Stomach smooth muscle (tissue), 2 donors: ENCODE results near the gene TRAK1.

Source experiments
- H3K27ac ChIP-seq: one replicate; pipeline ENCODE4 v1.7.0; 2013; ENCODE audit warnings: mild to moderate bottlenecking, low read length, inconsistent platforms
- H3K27me3 ChIP-seq, 2 donors: one replicate each; pipeline ENCODE4 v1.7.0; 2013; ENCODE audit warnings: low read length in 2 of 2; ENCODE audit not compliant: insufficient read depth in 2 of 2, control insufficient read depth in 1 of 2
- H3K36me3 ChIP-seq, 2 donors: one replicate each; pipeline ENCODE4 v1.7.0; 2013; ENCODE audit warnings: low read length in 2 of 2; ENCODE audit not compliant: control insufficient read depth in 2 of 2, insufficient read depth in 2 of 2
- H3K4me1 ChIP-seq: one replicate; pipeline ENCODE4 v1.7.0; 2013; ENCODE audit warnings: low read length; ENCODE audit not compliant: control insufficient read depth, insufficient read depth
- H3K4me3 ChIP-seq, 2 donors: one replicate each; pipeline ENCODE4 v1.7.0; 2013; ENCODE audit warnings: low read length in 2 of 2
- H3K9ac ChIP-seq, 2 donors: one replicate each; pipeline ENCODE4 v1.7.0; 2013; ENCODE audit warnings: low read length in 2 of 2, mild to moderate bottlenecking in 1 of 2
- H3K9me3 ChIP-seq, 2 donors: one replicate each; pipeline ENCODE4 v1.7.0; 2013; ENCODE audit warnings: low read length in 2 of 2; ENCODE audit not compliant: control insufficient read depth in 2 of 2
- donor health status: healthy.
- donor health status: Pancreatic carcinoma.

The TRAK1 gene

DNA sequence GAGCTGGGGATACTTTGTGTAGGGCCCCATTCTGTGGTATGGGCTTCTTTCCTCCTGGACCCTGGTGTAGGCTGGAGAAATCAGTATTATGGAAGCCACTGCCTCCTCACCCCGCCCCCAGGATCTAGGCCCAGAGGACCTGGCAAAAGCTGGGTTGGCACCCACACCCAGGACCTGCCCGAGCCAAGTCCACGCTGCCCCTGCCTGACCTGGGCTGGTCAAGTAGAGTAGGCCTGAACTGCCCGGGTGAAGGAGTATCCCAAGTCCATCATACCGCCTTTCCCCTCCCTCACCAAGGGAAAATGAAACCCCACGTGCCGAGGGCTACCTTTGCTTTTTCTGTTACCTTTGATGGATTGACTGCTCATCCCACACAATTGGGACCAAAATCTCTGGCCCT lies 37.7 kb upstream of the TRAK1 start:
- Histone ChIP-seq H3K4me1 (peaks cover 49% of the 10 kb centered on the region), H3K9ac (no peak overlapping the region), H3K27me3 (no peaks in the 10 kb centered on the region), H3K36me3 (no peaks in the 10 kb centered on the region), H3K27ac (peak overlapping the region; percentile 71), H3K4me3 (peak overlapping the region in 1 of 2 donors; percentile 22), H3K9me3 (no peaks in the 10 kb centered on the region)

DNA sequence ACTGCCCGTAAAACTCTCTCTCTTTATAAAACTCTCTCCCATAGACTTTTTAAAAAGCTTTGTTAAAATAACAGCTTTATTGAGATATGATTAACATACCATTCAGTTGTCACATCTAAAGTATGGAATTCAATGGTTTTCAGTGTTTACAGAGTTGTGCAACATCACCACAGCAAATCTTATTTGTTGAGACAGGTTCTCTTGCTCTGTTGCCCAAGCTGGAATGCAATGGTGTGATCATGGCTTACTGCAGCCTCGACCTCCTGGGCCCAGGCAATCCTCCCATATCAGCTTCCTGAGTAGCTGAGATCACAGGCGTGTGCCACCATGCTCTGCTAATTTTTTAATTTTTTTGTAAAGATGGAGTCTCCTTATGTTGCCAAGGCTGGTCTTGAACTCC lies 35.9 kb upstream of the TRAK1 start:
- Histone ChIP-seq H3K4me3 (no peak overlapping the region), H3K9me3 (no peaks in the 10 kb centered on the region), H3K36me3 (no peaks in the 10 kb centered on the region), H3K27ac (no peak overlapping the region), H3K4me1 (peaks cover 43% of the 10 kb centered on the region), H3K9ac (no peak overlapping the region), H3K27me3 (no peaks in the 10 kb centered on the region)

DNA sequence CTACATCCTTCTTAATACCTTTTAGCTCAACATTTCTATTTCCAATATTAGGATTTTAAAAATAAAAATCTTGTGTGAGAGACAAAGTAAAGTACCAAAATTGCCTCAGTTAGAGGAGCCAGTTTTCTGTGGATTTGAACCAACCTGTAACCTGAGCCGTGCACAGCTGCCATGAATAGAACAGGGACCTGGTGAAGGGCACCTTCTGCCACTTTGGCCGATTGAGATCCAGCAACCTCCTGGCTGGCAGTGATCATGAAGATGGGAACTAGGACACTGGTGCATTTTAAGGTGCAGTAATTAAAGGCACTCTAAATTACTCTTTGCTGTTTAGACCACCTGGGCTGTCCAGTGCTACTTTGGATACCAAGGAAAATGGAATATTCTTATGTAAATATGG lies 34.3 kb upstream of the TRAK1 start:
- Histone ChIP-seq H3K4me3 (no peak overlapping the region), H3K27ac (no peak overlapping the region), H3K4me1 (peaks cover 39% of the 10 kb centered on the region), H3K9me3 (no peaks in the 10 kb centered on the region), H3K36me3 (no peaks in the 10 kb centered on the region), H3K27me3 (no peaks in the 10 kb centered on the region), H3K9ac (no peak overlapping the region)

DNA sequence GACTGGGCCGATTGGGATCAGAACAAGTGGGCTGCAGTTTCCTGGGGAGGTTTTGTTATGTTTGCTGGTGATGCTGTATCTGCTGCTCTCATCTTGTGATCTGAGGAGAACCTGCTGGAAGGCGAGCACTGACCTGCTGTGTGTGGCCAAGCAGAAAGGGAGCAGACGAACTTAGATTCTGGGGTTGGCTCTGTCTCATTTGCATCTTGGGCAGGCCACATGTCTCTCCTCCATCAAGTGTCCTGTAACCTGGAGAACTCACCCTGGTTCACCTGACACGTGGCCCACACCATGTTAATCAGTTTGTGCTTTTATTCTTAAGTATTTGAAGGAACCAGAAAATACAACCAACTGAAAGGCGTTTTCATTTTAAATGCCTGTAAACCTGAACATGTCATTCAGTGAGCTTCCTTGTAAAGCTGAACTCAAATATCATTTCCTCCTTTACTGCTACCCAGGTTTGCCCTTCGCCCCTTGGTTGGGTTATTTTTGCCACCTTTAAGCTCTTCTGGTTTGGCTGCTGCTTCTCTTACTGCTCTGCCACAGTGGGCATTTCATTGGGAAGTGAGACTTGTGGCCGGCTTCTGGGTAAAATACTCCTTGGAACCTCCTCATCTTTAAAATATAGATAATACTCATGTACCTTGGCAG lies 33.5 kb upstream of the TRAK1 start:
- no peaks in the 10 kb centered on the region for H3K27me3 ChIP-seq
- no peak overlapping the region for H3K9ac ChIP-seq
- no peak overlapping the region for H3K27ac ChIP-seq
- H3K4me3 ChIP-seq: no peak overlapping the region
- H3K4me1 ChIP-seq: peaks cover 33% of the 10 kb centered on the region
- H3K36me3 ChIP-seq: no peaks in the 10 kb centered on the region
- no peaks in the 10 kb centered on the region for H3K9me3 ChIP-seq

DNA sequence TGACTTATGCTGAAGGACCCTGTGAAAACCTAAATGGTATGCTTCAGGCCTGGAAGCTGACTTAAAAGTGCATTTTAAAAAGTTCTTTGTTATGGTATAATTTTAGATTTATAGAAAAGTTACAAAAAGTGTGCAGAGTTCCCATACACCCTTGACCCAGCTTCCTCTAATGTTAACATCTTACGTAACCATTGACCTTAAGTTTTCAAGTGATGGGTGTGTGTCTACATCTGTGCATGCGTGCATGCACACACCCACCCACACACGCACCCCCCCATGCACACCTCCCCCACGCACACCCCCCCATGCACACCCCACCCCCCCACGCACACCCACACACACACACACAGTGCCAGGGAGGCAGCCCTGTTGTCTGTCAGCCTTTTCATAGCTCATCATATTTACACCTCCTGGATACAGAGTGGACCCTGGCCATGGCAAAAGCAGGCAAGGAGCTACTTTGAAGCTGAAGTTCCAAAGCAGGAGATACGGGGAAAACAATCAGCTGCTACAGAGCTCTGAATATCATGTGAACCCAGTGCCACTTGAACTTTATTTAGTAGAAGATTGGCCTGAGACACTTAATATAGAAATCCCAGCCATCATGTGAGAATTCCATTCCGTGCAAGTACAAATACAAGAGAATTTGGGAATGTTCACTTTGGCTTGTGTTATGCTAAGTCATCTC lies 30.0 kb upstream of the TRAK1 start:
- H3K27me3 ChIP-seq: no peaks in the 10 kb centered on the region
- peak overlapping the region; percentile 23 to 40 for H3K4me3 ChIP-seq
- no peaks in the 10 kb centered on the region for H3K9me3 ChIP-seq
- peaks cover 25% of the 10 kb centered on the region for H3K4me1 ChIP-seq
- no peaks in the 10 kb centered on the region for H3K36me3 ChIP-seq
- H3K9ac ChIP-seq: no peak overlapping the region
- H3K27ac ChIP-seq: peak overlapping the region; percentile 73

DNA sequence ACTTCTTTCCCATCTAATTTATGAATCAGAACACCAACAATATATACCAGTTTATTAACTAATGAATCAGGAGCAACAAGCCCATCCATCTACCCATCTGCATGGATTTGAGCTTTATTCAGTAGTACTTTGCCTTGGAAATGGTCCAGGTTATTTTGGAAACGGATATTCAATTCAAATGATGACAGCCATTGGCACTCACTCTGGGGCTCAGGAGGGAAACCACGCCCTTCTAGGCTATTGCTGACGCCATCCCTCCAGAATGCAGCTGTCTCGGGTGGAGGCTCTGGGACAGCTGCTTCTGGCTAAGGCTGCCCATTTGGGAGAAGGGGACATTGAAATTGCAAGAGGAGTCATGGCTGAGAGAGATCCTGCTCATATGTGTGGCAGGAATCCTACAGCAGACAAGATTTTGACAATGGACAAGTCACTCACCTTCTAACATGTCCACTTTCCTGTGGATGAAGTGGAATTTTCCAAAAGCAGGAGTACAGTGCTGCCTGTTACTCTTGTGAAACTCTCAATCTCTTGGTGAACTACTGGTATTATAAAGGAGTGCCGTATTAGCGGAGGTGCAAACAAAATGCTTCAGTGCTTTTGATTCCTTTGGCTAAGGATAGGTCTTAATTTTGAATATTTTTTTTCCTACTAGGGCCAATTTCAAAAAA lies 29.3 kb upstream of the TRAK1 start:
- peak overlapping the region; percentile 23 to 40 for H3K4me3 ChIP-seq
- H3K27ac ChIP-seq: peak overlapping the region; percentile 73
- H3K9ac ChIP-seq: no peak overlapping the region
- H3K4me1 ChIP-seq: peaks cover 31% of the 10 kb centered on the region
- no peaks in the 10 kb centered on the region for H3K27me3 ChIP-seq
- no peaks in the 10 kb centered on the region for H3K9me3 ChIP-seq
- H3K36me3 ChIP-seq: no peaks in the 10 kb centered on the region

DNA sequence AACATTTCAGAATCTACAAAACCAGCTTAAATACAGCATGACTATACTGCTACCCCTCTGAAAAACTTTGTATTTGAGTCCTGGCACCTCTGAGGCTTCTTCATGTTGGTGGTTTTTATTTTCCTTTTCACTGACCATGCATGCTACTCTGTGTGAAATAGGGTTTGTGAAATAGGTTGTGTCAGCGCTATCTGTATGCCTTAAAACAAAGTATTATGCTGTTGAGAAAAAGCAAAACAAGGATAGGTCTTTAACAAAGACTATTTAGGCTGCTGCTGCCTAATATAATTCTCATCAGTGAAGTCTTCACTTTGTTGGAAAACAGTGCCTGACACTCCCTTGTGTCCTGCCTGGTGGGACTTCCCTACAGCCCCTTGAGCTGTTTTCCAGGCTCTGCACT lies 28.7 kb upstream of the TRAK1 start:
- H3K27ac ChIP-seq: peak overlapping the region; percentile 73
- H3K4me1 ChIP-seq: peaks cover 28% of the 10 kb centered on the region
- H3K9ac ChIP-seq: no peak overlapping the region

DNA sequence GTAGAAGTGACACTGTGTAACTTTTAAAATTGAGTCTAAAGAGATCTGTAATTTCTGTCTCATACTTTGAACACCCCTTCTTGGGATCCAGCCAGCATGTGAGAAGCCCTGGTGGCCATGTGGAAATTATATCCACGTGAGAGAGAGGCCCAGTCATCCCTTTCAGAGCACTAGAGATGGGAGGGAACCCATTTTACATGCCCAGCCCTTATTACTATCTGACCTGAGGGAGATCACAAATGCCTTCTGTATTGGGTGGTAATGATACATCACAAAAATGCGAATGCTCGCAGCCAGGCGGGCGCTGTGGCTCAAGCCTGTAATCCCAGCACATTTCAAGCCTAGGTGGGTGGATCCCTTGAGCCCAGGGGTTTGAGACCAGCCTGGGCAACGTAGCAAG lies 27.3 kb upstream of the TRAK1 start:
- Histone ChIP-seq H3K4me3 (no peak overlapping the region), H3K27me3 (no peaks in the 10 kb centered on the region), H3K9me3 (no peaks in the 10 kb centered on the region), H3K36me3 (no peaks in the 10 kb centered on the region), H3K4me1 (peaks cover 31% of the 10 kb centered on the region), H3K9ac (no peak overlapping the region), H3K27ac (peak overlapping the region; percentile 73)

More for the DNA sequence above, 28.7 kb upstream of the TRAK1 start:
- Histone ChIP-seq H3K36me3 (no peaks in the 10 kb centered on the region), H3K27me3 (no peaks in the 10 kb centered on the region), H3K9me3 (no peaks in the 10 kb centered on the region), H3K4me3 (no peak overlapping the region)

DNA sequence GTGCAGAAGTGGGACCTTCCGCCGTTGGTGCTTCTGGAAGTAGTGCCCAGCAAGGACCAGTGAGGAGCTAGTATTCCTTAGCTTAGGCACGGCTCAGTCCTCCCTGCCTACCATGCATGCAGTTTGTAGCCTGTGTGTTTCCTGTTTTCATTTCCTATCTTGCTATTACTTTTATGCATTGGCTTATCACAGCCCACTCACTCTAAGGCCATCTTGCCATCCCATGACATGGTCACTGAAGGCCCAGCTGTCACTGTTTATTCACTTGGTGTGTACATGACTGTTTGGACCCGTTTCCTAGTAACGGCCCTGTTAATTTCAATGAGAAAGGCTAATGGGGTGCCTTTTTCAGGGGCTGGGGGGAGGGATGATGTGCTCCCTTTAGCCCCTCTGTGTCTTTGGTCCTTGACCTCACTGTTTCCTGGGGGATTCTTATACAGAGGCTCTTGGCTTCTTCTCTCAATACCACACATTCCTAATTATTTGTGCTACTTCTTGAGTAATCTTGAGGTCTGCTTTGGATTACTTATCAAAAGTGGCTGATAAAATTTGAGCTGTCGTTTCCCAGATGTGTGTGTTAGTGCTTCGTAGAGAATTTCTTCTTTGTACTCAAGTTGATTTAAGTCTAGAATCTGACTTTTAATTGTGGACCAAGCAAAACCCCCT lies 24.5 kb upstream of the TRAK1 start:
- Histone ChIP-seq H3K4me3 (peak overlapping the region; percentile 45 to 52), H3K4me1 (peaks cover 47% of the 10 kb centered on the region), H3K9ac (peak overlapping the region; percentile 34 to 69)

DNA sequence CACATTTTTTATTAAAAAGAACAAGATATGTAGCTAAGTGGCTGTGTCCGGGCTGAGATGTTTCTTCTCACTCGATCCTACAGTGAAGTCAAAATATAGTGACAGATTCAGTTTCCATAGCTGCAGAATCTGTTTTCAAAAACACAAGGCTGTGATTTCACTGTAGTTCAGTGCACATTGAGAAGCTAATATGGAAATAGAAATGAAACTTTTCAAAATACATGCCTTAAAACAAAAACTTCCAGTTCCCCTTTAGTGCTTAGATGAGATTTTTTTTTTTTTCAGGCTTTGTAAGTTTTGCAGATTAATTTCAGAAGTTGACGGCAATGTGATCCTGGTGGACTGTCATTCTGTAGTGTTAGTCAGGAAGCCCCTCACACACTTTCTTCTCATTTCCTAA lies 23.8 kb upstream of the TRAK1 start:
- H3K36me3 ChIP-seq: no peaks in the 10 kb centered on the region
- no peaks in the 10 kb centered on the region for H3K9me3 ChIP-seq
- peak overlapping the region; percentile 81 for H3K27ac ChIP-seq
- no peaks in the 10 kb centered on the region for H3K27me3 ChIP-seq
- peak overlapping the region; percentile 49 to 69 for H3K9ac ChIP-seq
- H3K4me1 ChIP-seq: peaks cover 49% of the 10 kb centered on the region
- peak overlapping the region; percentile 41 to 45 for H3K4me3 ChIP-seq

More for the DNA sequence above, 24.5 kb upstream of the TRAK1 start:
- Histone ChIP-seq H3K36me3 (no peaks in the 10 kb centered on the region), H3K27me3 (no peaks in the 10 kb centered on the region), H3K27ac (peak overlapping the region; percentile 81), H3K9me3 (no peaks in the 10 kb centered on the region)
